Kidney (tissue), 14 donors: ENCODE measurements around the gene KCTD12. TPM values are rescaled to one million over a fixed set of nuclear protein-coding genes. Genes with fewer than 3 reads are reported as not detected.

Experiments
- DNase-seq, 5 donors: peaks; one replicate each; pipeline ENCODE4 v3.0.0-alpha.2; 2013 to 2020
- FAIRE-seq: peaks from 2 replicates; lab custom pipeline; 2012; peaks lifted over from hg19 to GRCh38; lab: Jason Lieb, UNC
- H3K27ac ChIP-seq, 2 donors: one replicate each; pipeline ENCODE4 v1.7.0; 2013; ENCODE audit warnings: low read depth in 2 of 2, low read length in 2 of 2, inconsistent platforms in 1 of 2
- H3K27me3 ChIP-seq: one replicate; pipeline ENCODE4 v1.7.1; 2013; ENCODE audit warnings: low read length, inconsistent platforms; ENCODE audit not compliant: control insufficient read depth, insufficient read depth
- H3K36me3 ChIP-seq, 3 donors: one replicate each; pipeline versions ENCODE4 v1.7.0 to v1.7.1; 2013; ENCODE audit warnings: low read length in 3 of 3, control low read depth in 1 of 3, inconsistent platforms in 1 of 3; ENCODE audit not compliant: insufficient read depth in 3 of 3, control insufficient read depth in 2 of 3
- H3K4me1 ChIP-seq, 3 donors: one replicate each; pipeline versions ENCODE4 v1.7.0 to v1.7.1; 2013; ENCODE audit warnings: low read length in 3 of 3, inconsistent platforms in 1 of 3, low read depth in 1 of 3; ENCODE audit not compliant: control insufficient read depth in 2 of 3, insufficient read depth in 2 of 3
- H3K4me3 ChIP-seq, 3 donors: one replicate each; pipeline versions ENCODE4 v1.7.0 to v1.8.1; 2013; ENCODE audit warnings: low read length in 3 of 3, control low read depth in 1 of 3, inconsistent platforms in 1 of 3
- H3K9ac ChIP-seq, 3 donors: one replicate each; pipeline versions ENCODE4 v1.7.0 to v1.7.1; 2013; ENCODE audit warnings: low read length in 3 of 3, control low read depth in 1 of 3, inconsistent platforms in 1 of 3
- H3K9me3 ChIP-seq, 3 donors: one replicate each; pipeline versions ENCODE4 v1.7.0 to v1.7.1; 2013; ENCODE audit warnings: low read length in 3 of 3, control low read depth in 1 of 3, inconsistent platforms in 1 of 3; ENCODE audit not compliant: control insufficient read depth in 2 of 3, insufficient read depth in 1 of 3
- CTCF ChIP-seq: IDR thresholded peaks from 3 replicates; pipeline ENCODE4 v1.5.1; 2012; ENCODE audit warnings: mild to moderate bottlenecking, moderate library complexity, borderline replicate concordance; ENCODE audit not compliant: insufficient read depth; ENCODE audit errors: extremely low read depth
- intact Hi-C: fragments of 100-400 bp; cut with DNase I; formaldehyde crosslinking; loops from one replicate; pipeline ENCODE4 v1.11.1; 2022
- polyA plus RNA-seq: library from polyadenylated mRNA; stranded (reverse); fragments of 350-450 nt; fragmentation: Illumina TruSeq; extraction: RNeasy Lipid Tissue Mini Kit (QIAGEN cat#74804); gene quantifications from one replicate; pipeline ENCODE4 v1.2.3, GENCODE V29; 2014; ENCODE audit warnings: low read depth, low replicate concordance; ENCODE audit not compliant: insufficient read depth
- total RNA-seq: library from RNA; stranded (reverse); fragmentation: NEBNext Ultra II Directional; extraction: Animal tissue kit (Norgen Biotek cat#: 25700); gene quantifications from one replicate; pipeline ENCODE4 v1.2.1, GENCODE V29; 2021
- donor health status: control.
- donor health status: control.
- donor health status: control.
- donor health status: control.
- donor health status: control.
- donor health status: DM: yes; HTN: yes; CAD: no.
- donor health status: Normal renal cell carcinoma (clear cell type).

KCTD12 gene
- total and polyA plus RNA-seq, 2 donors from 2014 or later = 18.0 to 132 TPM

DNA sequence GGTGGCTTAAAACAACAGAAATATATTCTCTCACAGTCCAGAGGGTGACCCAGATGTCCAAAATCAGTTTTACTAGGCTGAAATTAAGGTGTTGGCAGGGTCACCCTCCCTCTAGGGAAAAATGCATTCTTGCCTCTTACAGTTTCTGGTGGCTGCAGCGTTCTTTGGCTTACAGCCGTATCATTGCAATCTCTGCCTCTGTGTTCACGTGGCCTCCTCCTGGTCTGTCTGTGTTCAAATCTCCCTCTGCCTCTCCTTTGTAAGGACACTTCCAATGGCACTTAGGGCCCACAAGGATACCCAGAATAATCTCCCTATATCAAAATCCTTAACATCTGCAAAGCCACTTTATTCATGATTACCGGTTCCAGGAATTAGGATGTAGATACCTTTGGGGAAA is 21.1 kb downstream of the KCTD12 start:
- Histone ChIP-seq H3K36me3 (no peaks in the 10 kb centered on the region), H3K4me3 (no peak overlapping the region), H3K9me3 (no peaks in the 10 kb centered on the region), H3K27me3 (no peaks in the 10 kb centered on the region), H3K27ac (no peak overlapping the region), H3K4me1 (no peaks in the 10 kb centered on the region), H3K9ac (no peak overlapping the region)
- FAIRE-seq (no peak), DNase-seq (no peak)
- intact Hi-C loops = no loop called here
- TF ChIP-seq CTCF = no peak

DNA sequence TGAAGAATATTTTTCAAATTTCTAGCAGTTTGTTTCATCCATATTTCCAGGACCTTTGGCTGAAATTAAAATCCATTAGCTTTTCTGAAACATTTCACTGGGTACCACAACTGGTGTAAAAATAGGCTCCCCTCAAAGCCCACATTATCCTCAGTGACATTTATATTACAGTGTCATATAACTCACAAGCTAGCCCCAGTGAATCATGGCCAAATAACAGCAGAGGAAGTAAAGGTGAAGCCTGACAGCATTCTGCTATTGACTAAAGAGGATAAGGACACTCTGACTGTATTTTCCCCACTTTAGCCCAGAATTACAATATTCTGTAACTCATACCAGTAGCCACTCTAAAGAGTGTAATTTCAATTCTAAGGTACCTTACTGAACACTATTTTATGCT is 21.9 kb downstream of the KCTD12 start:
- intact Hi-C loops = no loop called here
- Histone ChIP-seq H3K36me3 (no peaks in the 10 kb centered on the region), H3K9me3 (no peaks in the 10 kb centered on the region), H3K4me3 (no peak overlapping the region), H3K4me1 (no peaks in the 10 kb centered on the region), H3K27ac (no peak overlapping the region), H3K27me3 (no peaks in the 10 kb centered on the region), H3K9ac (no peak overlapping the region)
- no peak for DNase-seq
- no peak for TF ChIP-seq CTCF
- FAIRE-seq = no peak

DNA sequence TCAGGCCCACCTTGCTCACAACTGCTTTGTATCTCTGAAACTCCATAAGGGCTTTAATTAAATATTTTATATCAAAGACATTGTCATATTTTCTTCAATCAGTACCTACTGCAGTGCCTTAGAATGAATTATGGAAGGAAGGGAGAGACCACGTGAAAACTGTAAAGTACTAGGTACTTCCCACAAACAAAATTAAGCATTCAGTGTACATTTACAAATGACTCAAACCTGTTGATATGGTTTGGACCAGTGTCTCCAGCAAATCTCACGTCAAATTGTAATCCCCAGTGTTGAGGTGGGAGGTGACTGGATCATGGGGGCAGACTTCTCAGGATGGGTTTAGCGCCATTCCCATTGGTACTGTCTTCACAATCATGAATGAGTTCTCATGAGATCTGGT is 23.2 kb downstream of the KCTD12 start:
- H3K27ac ChIP-seq = no peak overlapping the region
- H3K4me3 ChIP-seq = no peak overlapping the region
- FAIRE-seq (no peak), DNase-seq (no peak)
- H3K4me1 ChIP-seq = no peaks in the 10 kb centered on the region
- H3K36me3 ChIP-seq = no peaks in the 10 kb centered on the region
- intact Hi-C loops = no loop called here
- H3K9ac ChIP-seq = no peak overlapping the region
- no peaks in the 10 kb centered on the region for H3K27me3 ChIP-seq
- no peak for TF ChIP-seq CTCF
- H3K9me3 ChIP-seq = no peaks in the 10 kb centered on the region

GRCh38 chr13:76861859-76862258 is 24.3 kb downstream of the KCTD12 start:
- FAIRE-seq (no peak), DNase-seq (no peak)
- no peaks in the 10 kb centered on the region for H3K27me3 ChIP-seq
- no peak overlapping the region for H3K4me3 ChIP-seq
- no peaks in the 10 kb centered on the region for H3K36me3 ChIP-seq
- no peak for TF ChIP-seq CTCF
- intact Hi-C loops = no loop called here
- no peak overlapping the region for H3K9ac ChIP-seq
- H3K4me1 ChIP-seq = no peaks in the 10 kb centered on the region
- no peaks in the 10 kb centered on the region for H3K9me3 ChIP-seq
- H3K27ac ChIP-seq = no peak overlapping the region
